Spinal cord (tissue), 10 donors: ENCODE results near the gene PKNOX2. TPM values are rescaled to one million over a fixed set of nuclear protein-coding genes. Genes with fewer than 3 reads are reported as not detected.

Source experiments
- DNase-seq, 6 donors: peaks; one replicate each; pipeline versions ENCODE4 v3.0.0 to v3.0.0-alpha.2; 2013 to 2015; ENCODE audit warnings: low spot score in 6 of 6, low read depth in 4 of 6
- H3K27ac ChIP-seq: one replicate; pipeline ENCODE4 v1.5.1; 2013; ENCODE audit warnings: low read depth, low read length, control low read depth
- H3K27me3 ChIP-seq: one replicate; pipeline ENCODE4 v1.6.1; 2013; ENCODE audit warnings: low read length; ENCODE audit not compliant: control insufficient read depth, insufficient read depth
- H3K36me3 ChIP-seq: one replicate; pipeline ENCODE4 v1.6.1; 2013; ENCODE audit warnings: low read length; ENCODE audit not compliant: control insufficient read depth, insufficient read depth
- H3K4me1 ChIP-seq: one replicate; pipeline ENCODE4 v1.6.1; 2013; ENCODE audit warnings: low read length; ENCODE audit not compliant: control insufficient read depth, insufficient read depth
- H3K4me3 ChIP-seq: one replicate; pipeline ENCODE4 v1.5.1; 2013; ENCODE audit warnings: low read depth, low read length, control low read depth
- H3K9me3 ChIP-seq: one replicate; pipeline ENCODE4 v1.6.1; 2013; ENCODE audit warnings: low read length; ENCODE audit not compliant: control insufficient read depth, insufficient read depth
- WGBS: methylation state at CpG from one replicate; pipeline ENCODE4 v1.1.5; 2013; ENCODE audit warnings: missing lambda C conversion rate; ENCODE audit not compliant: insufficient coverage; 5-methylcytosine and 5-hydroxymethylcytosine counted together
- polyA plus RNA-seq, 2 donors: library from polyadenylated mRNA; unstranded; fragments of 120-200 nt; gene quantifications; one replicate each; pipeline ENCODE4 v1.2.1, GENCODE V29; 2013; ENCODE audit not compliant: insufficient read length in 2 of 2
- total RNA-seq, 2 donors: library from RNA; depleted of rRNA in 1 of 2; stranded (reverse); fragments of 120-200 nt in 1 of 2; fragments of >200 nt in 1 of 2; gene quantifications; one replicate each; pipeline versions ENCODE4 v1.2.3 to v1.2.4, GENCODE V29; 2013 to 2014
- donor health status: healthy.

PKNOX2 gene
- total and polyA plus RNA-seq, 4 donors: 10.6 to 41.2 (median 26.6) TPM

GRCh38 chr11:125224391-125225021, 60.0 kb downstream of the PKNOX2 start:
- peaks cover 50% of the 10 kb centered on the region for H3K4me1 ChIP-seq

GRCh38 chr11:125225401-125225800, 60.9 kb downstream of the PKNOX2 start:
- DNase-seq: no peak
- 86% methylated on average over 2 of the region's 2 CpGs for WGBS
- H3K4me3 ChIP-seq: no peak overlapping the region
- H3K27me3 ChIP-seq: no peaks in the 10 kb centered on the region
- no peak overlapping the region for H3K27ac ChIP-seq
- H3K36me3 ChIP-seq: peaks cover 9% of the 10 kb centered on the region
- H3K4me1 ChIP-seq: peaks cover 50% of the 10 kb centered on the region
- no peaks in the 10 kb centered on the region for H3K9me3 ChIP-seq

More at GRCh38 chr11:125224391-125225021, 60.0 kb downstream of the PKNOX2 start:
- no peaks in the 10 kb centered on the region for H3K27me3 ChIP-seq
- peak overlapping the region; percentile 64 for H3K27ac ChIP-seq
- no peaks in the 10 kb centered on the region for H3K9me3 ChIP-seq
- peak in 2 of 6 donors; percentile 40 to 75 for DNase-seq
- H3K36me3 ChIP-seq: peaks cover 9% of the 10 kb centered on the region
- no peak overlapping the region for H3K4me3 ChIP-seq
- WGBS: 50% methylated on average over 9 of the region's 15 CpGs

GRCh38 chr11:125226031-125226430, 61.5 kb downstream of the PKNOX2 start:
- no CpG with 5 or more reads among the region's 2 CpGs for WGBS
- Histone ChIP-seq H3K4me1 (peaks cover 50% of the 10 kb centered on the region), H3K36me3 (peaks cover 9% of the 10 kb centered on the region), H3K4me3 (no peak overlapping the region), H3K27ac (no peak overlapping the region), H3K9me3 (no peaks in the 10 kb centered on the region), H3K27me3 (no peaks in the 10 kb centered on the region)
- DNase-seq: no peak

DNA sequence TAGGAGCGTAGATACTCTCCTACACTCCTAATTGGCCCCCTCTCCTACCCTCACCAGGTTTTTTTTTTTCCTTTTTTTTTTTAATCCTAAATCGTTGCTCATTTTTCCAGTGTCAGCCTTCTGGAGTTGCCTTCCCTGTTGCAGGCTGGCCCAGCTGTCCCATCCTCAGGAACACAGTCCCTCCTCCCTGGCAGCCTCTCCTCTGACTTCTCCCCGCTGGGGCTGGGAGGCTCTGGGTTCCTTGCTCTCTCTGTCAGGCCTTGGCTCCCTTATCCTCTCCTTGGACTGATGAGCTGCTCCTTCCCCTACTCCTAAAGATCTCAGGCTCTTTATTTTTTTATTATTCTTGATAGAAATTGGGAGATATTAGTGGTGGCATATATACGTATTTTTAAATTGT, 62.2 kb downstream of the PKNOX2 start:
- Histone ChIP-seq H3K9me3 (no peaks in the 10 kb centered on the region), H3K27me3 (no peaks in the 10 kb centered on the region), H3K27ac (no peak overlapping the region), H3K4me1 (peaks cover 44% of the 10 kb centered on the region), H3K36me3 (peaks cover 9% of the 10 kb centered on the region), H3K4me3 (no peak overlapping the region)
- DNase-seq: no peak
- 66% methylated on average over 3 of the region's 4 CpGs for WGBS

DNA sequence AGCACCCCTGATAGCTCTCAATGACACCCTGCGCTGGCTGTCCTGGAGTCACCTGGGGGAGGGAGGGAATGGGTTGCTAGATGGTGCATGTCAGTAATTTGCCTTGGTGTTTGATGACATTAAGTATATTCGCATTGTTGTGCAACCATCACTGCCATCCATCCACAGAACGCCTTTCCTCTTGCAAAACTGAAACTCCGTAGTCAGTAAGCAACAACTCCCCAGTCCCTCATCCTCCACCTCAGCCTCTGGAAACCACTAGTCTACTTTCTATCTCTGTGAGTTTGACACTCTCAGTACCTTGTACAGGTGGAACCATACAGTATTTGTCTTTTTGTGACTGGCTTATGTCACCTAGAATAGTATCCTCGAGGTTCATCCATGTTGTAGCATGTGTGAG, 62.6 kb downstream of the PKNOX2 start:
- WGBS: 90% methylated on average over 2 of the region's 5 CpGs
- Histone ChIP-seq H3K27me3 (no peaks in the 10 kb centered on the region), H3K4me1 (peaks cover 40% of the 10 kb centered on the region), H3K4me3 (no peak overlapping the region), H3K27ac (no peak overlapping the region), H3K36me3 (peaks cover 9% of the 10 kb centered on the region), H3K9me3 (no peaks in the 10 kb centered on the region)
- DNase-seq: no peak

DNA sequence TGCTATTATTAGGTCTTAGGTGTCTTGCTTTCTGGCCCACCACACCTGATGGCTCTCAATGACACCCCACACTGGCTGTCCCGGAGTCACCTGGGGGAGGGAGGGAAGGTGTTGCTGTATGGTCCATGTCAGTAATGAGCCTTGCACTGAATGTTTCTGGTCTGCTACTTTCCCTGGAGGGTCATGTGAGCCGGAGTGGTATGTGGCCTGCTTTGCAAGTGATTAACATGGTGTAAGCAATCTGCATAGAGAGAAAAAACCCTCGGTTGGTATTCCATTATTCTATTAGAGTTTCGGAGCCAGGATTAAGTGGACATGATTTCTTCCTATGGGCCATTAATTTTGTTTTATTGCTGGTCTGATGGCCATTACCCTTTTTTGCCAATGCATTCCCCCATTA, 63.9 kb downstream of the PKNOX2 start:
- 20% methylated on average over 1 of the region's 4 CpGs for WGBS
- no peaks in the 10 kb centered on the region for H3K27me3 ChIP-seq
- H3K27ac ChIP-seq: no peak overlapping the region
- H3K9me3 ChIP-seq: no peaks in the 10 kb centered on the region
- no peak overlapping the region for H3K4me3 ChIP-seq
- peak in 1 of 6 donors; percentile 90 for DNase-seq
- H3K36me3 ChIP-seq: peaks cover 6% of the 10 kb centered on the region
- peaks cover 36% of the 10 kb centered on the region for H3K4me1 ChIP-seq

- peaks cover 34% of the 10 kb centered on the region for H3K4me1 ChIP-seq
- H3K4me3 ChIP-seq: no peak overlapping the region
- H3K27ac ChIP-seq: no peak overlapping the region
- WGBS: 67% methylated on average over 4 of the region's 9 CpGs
- no peaks in the 10 kb centered on the region for H3K27me3 ChIP-seq
- peaks cover 5% of the 10 kb centered on the region for H3K36me3 ChIP-seq
- DNase-seq: no peak
- H3K9me3 ChIP-seq: no peaks in the 10 kb centered on the region
Measured at GRCh38 chr11:125228993-125229392, 64.4 kb downstream of the PKNOX2 start.

DNA sequence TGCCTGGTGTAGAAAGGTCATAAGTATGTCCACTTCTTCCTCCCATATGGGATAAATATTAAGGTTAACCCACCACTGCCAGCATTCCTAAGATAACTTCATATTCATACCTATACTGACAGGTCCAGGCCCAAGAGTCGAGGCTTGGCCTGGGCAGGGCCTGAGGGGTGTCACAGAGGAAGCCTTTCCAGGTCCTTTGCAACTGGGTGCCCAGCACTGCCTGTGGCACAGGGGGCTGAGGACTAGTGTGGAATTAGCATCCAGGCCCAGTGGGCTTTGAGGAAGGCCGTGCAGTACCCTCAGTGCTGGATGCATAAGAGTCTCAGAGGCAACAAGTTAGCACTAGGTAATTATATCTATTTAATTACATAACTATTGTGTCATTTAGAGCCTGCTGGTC, 65.4 kb downstream of the PKNOX2 start:
- Histone ChIP-seq H3K4me1 (peaks cover 31% of the 10 kb centered on the region), H3K27ac (no peak overlapping the region)
- WGBS: 100% methylated on average over 1 of the region's 2 CpGs

DNA sequence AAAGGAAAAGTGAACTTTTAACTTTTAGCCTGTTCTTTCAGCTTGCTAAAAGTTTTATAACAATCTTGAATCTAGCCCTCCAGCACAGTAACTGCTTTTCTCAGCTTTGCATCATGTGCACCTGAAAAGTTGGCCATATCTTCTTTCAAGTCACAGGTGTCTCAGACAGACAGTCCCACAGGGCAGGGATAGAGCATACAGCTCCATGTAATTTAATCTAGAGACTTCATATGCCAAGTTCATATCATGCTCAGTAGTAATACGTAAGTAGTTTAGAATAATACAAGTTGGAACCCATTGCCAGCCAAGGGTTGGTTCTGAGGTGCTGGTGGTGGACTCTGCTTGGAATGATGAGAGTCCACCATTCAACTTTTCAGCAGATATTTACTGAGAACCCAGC, 68.6 kb downstream of the PKNOX2 start:
- Histone ChIP-seq H3K4me3 (no peak overlapping the region), H3K9me3 (no peaks in the 10 kb centered on the region), H3K4me1 (peaks cover 31% of the 10 kb centered on the region), H3K36me3 (peaks cover 11% of the 10 kb centered on the region), H3K27ac (no peak overlapping the region), H3K27me3 (no peaks in the 10 kb centered on the region)
- no CpG with 5 or more reads among the region's 1 CpG for WGBS
- DNase-seq: no peak

More for the DNA sequence above, 65.4 kb downstream of the PKNOX2 start:
- Histone ChIP-seq H3K9me3 (no peaks in the 10 kb centered on the region), H3K27me3 (no peaks in the 10 kb centered on the region), H3K36me3 (no peaks in the 10 kb centered on the region), H3K4me3 (no peak overlapping the region)
- no peak for DNase-seq

GRCh38 chr11:125233736-125234275, 69.3 kb downstream of the PKNOX2 start:
- WGBS: 46% methylated on average over 3 of the region's 8 CpGs
- H3K9me3 ChIP-seq: no peaks in the 10 kb centered on the region

More at GRCh38 chr11:125233736-125234275, 69.3 kb downstream of the PKNOX2 start:
- Histone ChIP-seq H3K27ac (no peak overlapping the region), H3K36me3 (peaks cover 11% of the 10 kb centered on the region), H3K4me1 (peaks cover 26% of the 10 kb centered on the region), H3K27me3 (no peaks in the 10 kb centered on the region), H3K4me3 (no peak overlapping the region)
- no peak for DNase-seq
